Stimulated activated CD8-positive, alpha-beta memory T cell treated with anti-CD3 and anti-CD28 coated beads, Interleukin-2, amount 100 ng/mL, for 48 hours (primary cell): ENCODE measurements around the gene MBD3.

Experiments
- DNase-seq, 2 donors: peaks; one replicate each; pipeline ENCODE4 v3.0.0-alpha.2; 2020; ENCODE audit warnings: low read depth in 2 of 2

Gene MBD3

GRCh38 chr19:1598777-1599459 is 6.3 kb upstream of the MBD3 start:
- DNase-seq: no peak

- no peak for DNase-seq
Measured at GRCh38 chr19:1593501-1593772, 772 bp upstream of the MBD3 start.

- peak; percentile 76 to 80 for DNase-seq
Measured at GRCh38 chr19:1592024-1592754, 476 bp downstream of the MBD3 start.

GRCh38 chr19:1591421-1592023 is 1.1 kb downstream of the MBD3 start:
- no peak for DNase-seq

- DNase-seq: no peak
Measured at GRCh38 chr19:1590641-1591397, 1.8 kb downstream of the MBD3 start.

GRCh38 chr19:1587872-1588271 is 4.8 kb downstream of the MBD3 start:
- DNase-seq: no peak

GRCh38 chr19:1585243-1585580 is 7.5 kb downstream of the MBD3 start:
- DNase-seq: no peak

GRCh38 chr19:1584500-1585242 is 8.0 kb downstream of the MBD3 start:
- DNase-seq: no peak

GRCh38 chr19:1582201-1582600 is 10.5 kb downstream of the MBD3 start:
- no peak for DNase-seq

- no peak for DNase-seq
Measured at GRCh38 chr19:1580957-1581356, 11.7 kb downstream of the MBD3 start.

GRCh38 chr19:1580382-1580781 is 12.3 kb downstream of the MBD3 start:
- DNase-seq: no peak

GRCh38 chr19:1579222-1579621 is 13.4 kb downstream of the MBD3 start:
- DNase-seq: no peak

- no peak for DNase-seq
Measured at GRCh38 chr19:1577929-1578618, 14.6 kb downstream of the MBD3 start.

- no peak for DNase-seq
Measured at GRCh38 chr19:1577090-1577928, 15.4 kb downstream of the MBD3 start.

- DNase-seq: no peak
Measured at GRCh38 chr19:1576242-1577089, 16.2 kb downstream of the MBD3 start.

- DNase-seq: no peak
Measured at GRCh38 chr19:1575323-1576241, 17.1 kb downstream of the MBD3 start.

GRCh38 chr19:1574354-1575136 is 18.1 kb downstream of the MBD3 start:
- no peak for DNase-seq

- DNase-seq: no peak
Measured at GRCh38 chr19:1572795-1573194, 19.9 kb downstream of the MBD3 start.
